Measurements from ENCODE around the gene SUMO1.
"Not testable (repeated sequence)": the region's sequence is repeated elsewhere in the genome, so short reads cannot be mapped to it uniquely, and the experiment has no call there.

Gene SUMO1

GRCh38 chr2:202251494-202251893 is 13.1 kb upstream of the SUMO1 start:
- Histone ChIP-seq H3K9me3 (no peaks in the 10 kb centered on the region), H3K4me1 (ENCODE audit: control insufficient read depth in 1 of 2, insufficient read depth in 1 of 2, low read depth in 1 of 2, low read length in 1 of 2) (no peaks in the 10 kb centered on the region), H3K36me3 (no peaks in the 10 kb centered on the region), H3K4me3 (ENCODE audit: low read depth in 1 of 2, low read length in 1 of 2) (no peak overlapping the region), H3K27ac (no peak overlapping the region), H3K27me3 (no peaks in the 10 kb centered on the region)
- TF ChIP-seq CTCF (IDR thresholded peaks at IDR 0.05), result no peak

- H3K4me3 ChIP-seq (ENCODE audit: low read depth in 1 of 2, low read length in 1 of 2), result no peak overlapping the region
- H3K27me3 ChIP-seq, result no peaks in the 10 kb centered on the region
- H3K27ac ChIP-seq, result no peak overlapping the region
- no peaks in the 10 kb centered on the region for H3K4me1 ChIP-seq (ENCODE audit: control insufficient read depth in 1 of 2, insufficient read depth in 1 of 2, low read depth in 1 of 2, low read length in 1 of 2)
- no peak for TF ChIP-seq CTCF (IDR thresholded peaks at IDR 0.05)
- no peaks in the 10 kb centered on the region for H3K36me3 ChIP-seq
- H3K9me3 ChIP-seq, result no peaks in the 10 kb centered on the region
Observed at GRCh38 chr2:202249521-202250253, 11.3 kb upstream of the SUMO1 start.

- H3K4me1 ChIP-seq (ENCODE audit: control insufficient read depth in 1 of 2, insufficient read depth in 1 of 2, low read depth in 1 of 2, low read length in 1 of 2); H3K27me3 ChIP-seq; H3K9me3 ChIP-seq; H3K4me3 ChIP-seq (ENCODE audit: low read depth in 1 of 2, low read length in 1 of 2); H3K36me3 ChIP-seq; H3K27ac ChIP-seq: not testable (repeated sequence)
Observed at GRCh38 chr2:202247710-202248109, 9.3 kb upstream of the SUMO1 start.

- Histone ChIP-seq H3K9me3 (no peaks in the 10 kb centered on the region), H3K4me3 (ENCODE audit: low read depth in 1 of 2, low read length in 1 of 2) (peak overlapping the region; percentile 72 to 78), H3K27me3 (no peaks in the 10 kb centered on the region), H3K4me1 (ENCODE audit: control insufficient read depth in 1 of 2, insufficient read depth in 1 of 2, low read depth in 1 of 2, low read length in 1 of 2) (peaks cover 17 to 20% of the 10 kb centered on the region in 2 experiments), H3K27ac (peak overlapping the region; percentile 84), H3K36me3 (no peaks in the 10 kb centered on the region)
- TF ChIP-seq CTCF (IDR thresholded peaks at IDR 0.05), result no peak
Observed at GRCh38 chr2:202237787-202238233, 587 bp downstream of the SUMO1 start.

- H3K27me3 ChIP-seq, result no peaks in the 10 kb centered on the region
- H3K36me3 ChIP-seq, result peaks cover 34% of the 10 kb centered on the region
- no peaks in the 10 kb centered on the region for H3K4me1 ChIP-seq (ENCODE audit: control insufficient read depth in 1 of 2, insufficient read depth in 1 of 2, low read depth in 1 of 2, low read length in 1 of 2)
- no peak for TF ChIP-seq CTCF (IDR thresholded peaks at IDR 0.05)
- H3K9me3 ChIP-seq, result no peaks in the 10 kb centered on the region
- no peak overlapping the region for H3K4me3 ChIP-seq (ENCODE audit: low read depth in 1 of 2, low read length in 1 of 2)
- H3K27ac ChIP-seq, result no peak overlapping the region
Observed at GRCh38 chr2:202221873-202222272, 16.5 kb downstream of the SUMO1 start.

GRCh38 chr2:202215179-202215578 is 23.2 kb downstream of the SUMO1 start:
- peaks cover 59% of the 10 kb centered on the region for H3K36me3 ChIP-seq
- H3K4me1 ChIP-seq (ENCODE audit: control insufficient read depth in 1 of 2, insufficient read depth in 1 of 2, low read depth in 1 of 2, low read length in 1 of 2), result no peaks in the 10 kb centered on the region
- no peak for TF ChIP-seq CTCF (IDR thresholded peaks at IDR 0.05)
- no peaks in the 10 kb centered on the region for H3K27me3 ChIP-seq
- no peaks in the 10 kb centered on the region for H3K9me3 ChIP-seq
- H3K27ac ChIP-seq, result no peak overlapping the region
- H3K4me3 ChIP-seq (ENCODE audit: low read depth in 1 of 2, low read length in 1 of 2), result no peak overlapping the region

All from neutrophil (primary cell).